Retinal pigment epithelial cell (primary cell): ENCODE results near the gene GSC.

Experiments used
- DNase-seq: peaks from one replicate; pipeline ENCODE4 v3.0.0-alpha.2; 2010; ENCODE audit warnings: low read depth
- H3K4me3 ChIP-seq: 2 replicates; pipeline ENCODE4 v1.5.1; 2011; ENCODE audit warnings: mild to moderate bottlenecking, low read length, control low read depth, moderate library complexity
- CTCF ChIP-seq: conservative IDR thresholded peaks from 2 replicates; pipeline ENCODE4 v1.5.1; 2011; ENCODE audit warnings: low read depth, low read length, control low read depth, inconsistent platforms

GSC gene

GRCh38 chr14:94767321-94767878, 2.5 kb downstream of the GSC start:
- TF ChIP-seq CTCF, result no peak
- no peak for DNase-seq
- no peak overlapping the region for H3K4me3 ChIP-seq

DNA sequence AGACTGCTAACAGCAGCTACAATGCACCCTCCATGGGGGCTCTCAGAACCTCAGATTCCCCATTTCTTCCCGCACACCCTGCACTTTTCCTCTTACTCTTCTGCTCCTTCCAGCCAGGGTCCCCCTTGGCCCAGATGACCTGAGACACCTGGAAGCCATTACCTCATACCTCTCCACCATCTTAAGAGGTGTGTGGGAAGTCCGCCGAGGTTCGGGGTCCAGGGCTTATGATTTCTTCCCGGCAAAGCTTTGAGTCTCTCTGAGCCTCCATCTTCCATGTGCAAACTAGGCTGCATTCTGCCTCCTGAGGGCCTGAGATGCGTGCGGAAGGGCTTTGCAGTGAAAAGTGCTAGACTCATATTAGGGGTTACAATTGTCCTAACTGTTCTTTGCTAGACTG, 5.3 kb downstream of the GSC start:
- no peak for TF ChIP-seq CTCF
- DNase-seq, result no peak
- no peak overlapping the region for H3K4me3 ChIP-seq

GRCh38 chr14:94762431-94762830, 7.5 kb downstream of the GSC start:
- TF ChIP-seq CTCF, result no peak
- DNase-seq, result no peak
- no peak overlapping the region for H3K4me3 ChIP-seq

DNA sequence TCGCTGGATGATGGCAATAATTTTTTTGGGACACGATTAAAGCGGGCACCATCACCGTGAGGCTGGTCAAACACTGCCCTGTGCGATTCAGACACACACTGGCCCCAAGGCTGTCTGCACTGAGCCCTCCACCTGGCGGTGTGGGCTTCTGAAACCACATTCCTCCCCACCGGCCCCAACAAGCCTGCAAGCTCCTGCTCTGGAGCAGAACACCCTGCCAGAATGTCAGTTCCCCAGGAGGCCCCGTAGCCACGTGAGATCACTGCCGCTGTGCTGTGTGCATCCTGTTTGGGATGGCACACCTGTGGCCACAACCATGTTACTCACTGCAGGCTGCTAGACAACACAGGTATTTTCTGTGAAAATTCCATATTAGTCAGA, 7.9 kb downstream of the GSC start:
- TF ChIP-seq CTCF, result no peak
- H3K4me3 ChIP-seq, result no peak overlapping the region
- DNase-seq, result no peak

- no peak for DNase-seq
- TF ChIP-seq CTCF, result no peak
- H3K4me3 ChIP-seq, result no peak overlapping the region
Observed at GRCh38 chr14:94761348-94761996, 8.4 kb downstream of the GSC start.

DNA sequence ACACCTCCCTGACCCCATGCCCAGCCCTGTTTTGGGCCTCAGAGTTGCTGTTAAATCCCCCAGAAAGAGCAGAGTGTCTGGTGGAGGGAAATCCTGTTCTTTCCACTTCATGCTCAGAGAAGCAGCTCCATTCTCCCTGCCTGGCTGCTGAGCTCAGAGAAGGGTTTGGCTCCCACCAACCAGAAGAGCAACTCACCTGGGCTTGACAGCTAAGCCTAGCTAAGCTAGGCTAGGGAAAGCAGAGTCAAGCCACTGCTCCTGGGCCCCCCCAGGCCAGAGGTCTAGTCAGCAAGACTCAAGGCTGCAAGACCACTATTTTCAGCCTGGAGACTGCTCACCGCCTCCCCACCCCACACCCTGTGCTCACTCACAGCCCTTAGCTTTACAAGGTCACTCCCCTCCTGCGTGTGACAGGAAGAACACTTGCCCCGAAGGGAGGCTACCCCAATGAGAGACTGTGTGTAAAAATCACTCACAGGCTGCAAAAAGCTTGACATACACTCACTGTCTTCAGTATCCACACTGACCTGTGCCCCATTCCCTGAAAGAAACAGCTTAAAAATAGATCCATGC, 13.5 kb downstream of the GSC start:
- DNase-seq, result no peak
- TF ChIP-seq CTCF, result no peak

GRCh38 chr14:94754391-94754942, 15.4 kb downstream of the GSC start:
- DNase-seq, result no peak
- no peak overlapping the region for H3K4me3 ChIP-seq
- TF ChIP-seq CTCF, result no peak

More for the DNA sequence above, 13.5 kb downstream of the GSC start:
- no peak overlapping the region for H3K4me3 ChIP-seq
